ENCODE measurements around the gene PHACTR2.

DNA sequence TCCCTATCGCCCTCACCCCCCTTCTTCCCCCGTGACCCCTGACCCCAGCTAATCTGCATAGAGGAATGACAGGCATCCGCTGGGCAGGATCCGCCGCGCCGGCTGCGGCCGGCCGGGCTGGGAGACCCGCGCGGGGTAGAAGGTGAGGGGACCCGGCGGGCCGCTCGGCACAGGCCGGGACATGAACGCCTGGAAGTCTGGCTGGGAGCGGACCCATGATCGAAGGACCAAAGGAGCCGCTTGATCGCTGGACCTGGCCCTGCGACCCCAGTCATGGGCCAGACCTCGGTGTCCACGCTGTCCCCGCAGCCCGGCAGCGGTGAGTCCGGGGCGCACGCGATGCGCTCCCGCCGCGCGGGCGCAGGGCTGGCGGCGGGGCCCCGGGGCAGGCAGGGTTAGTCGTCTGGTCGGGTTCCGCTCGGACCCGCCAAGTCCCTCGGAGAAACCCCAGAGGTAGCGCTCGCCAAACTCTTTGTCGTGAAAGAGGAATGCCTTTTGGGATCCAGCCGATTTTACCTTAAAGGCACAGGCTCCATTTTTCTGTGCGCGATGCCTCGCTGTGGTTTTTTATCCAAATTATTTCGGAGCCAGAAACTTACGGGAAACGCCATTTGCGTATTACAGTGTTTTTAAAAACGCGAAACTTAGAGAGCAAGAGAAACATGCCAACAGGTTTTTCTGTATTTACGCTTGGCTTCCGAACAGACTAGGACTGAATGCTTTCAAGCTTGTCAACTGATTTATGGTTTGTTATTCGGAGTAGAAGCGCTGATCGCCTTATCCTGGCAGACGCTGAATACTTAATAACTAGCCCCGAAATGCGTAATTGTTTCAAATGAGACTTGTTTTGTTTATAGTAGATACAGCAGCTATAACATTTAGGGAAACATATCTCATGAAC, at the start of gene PHACTR2:
- no peak for TF ChIP-seq CTCF (IDR thresholded peaks at IDR 0.05; ENCODE audit: insufficient read depth, low read depth, low read length)
- no peak for TF ChIP-seq EZH2 (IDR thresholded peaks at IDR 0.05; ENCODE audit: insufficient read depth, low read length)

All from astrocyte (in vitro differentiated cells and primary cell).